SHP77 treated with DMSO at 0.1 percent for 48 hours (cell line): Measurements from ENCODE around the gene CPAMD8.
"Not testable (repeated sequence)": the region's sequence is repeated elsewhere in the genome, so short reads cannot be mapped to it uniquely, and the experiment has no call there.

Experiments used
- DNase-seq: peaks from one replicate; lab custom pipeline; 2025; lab: John Stamatoyannopoulos, UW

The CPAMD8 gene

GRCh38 chr19:16998635-16999194 lies 27.9 kb downstream of the CPAMD8 start:
- DNase-seq = no peak

- not testable (repeated sequence) for DNase-seq
Observed at GRCh38 chr19:16996838-16997490, 29.6 kb downstream of the CPAMD8 start.

GRCh38 chr19:16988661-16989060 lies 37.9 kb downstream of the CPAMD8 start:
- no peak for DNase-seq

GRCh38 chr19:16985403-16985802 lies 41.2 kb downstream of the CPAMD8 start:
- DNase-seq = no peak

GRCh38 chr19:16982586-16982985 lies 44.0 kb downstream of the CPAMD8 start:
- not testable (repeated sequence) for DNase-seq

GRCh38 chr19:16978839-16979802 lies 47.5 kb downstream of the CPAMD8 start:
- DNase-seq = no peak

GRCh38 chr19:16978156-16978555 lies 48.5 kb downstream of the CPAMD8 start:
- DNase-seq = no peak

- DNase-seq = no peak
Observed at GRCh38 chr19:16977306-16977705, 49.3 kb downstream of the CPAMD8 start.

- DNase-seq = no peak
Observed at GRCh38 chr19:16976446-16976845, 50.2 kb downstream of the CPAMD8 start.

- no peak for DNase-seq
Observed at GRCh38 chr19:16970821-16971220, 55.8 kb downstream of the CPAMD8 start.

GRCh38 chr19:16969135-16969534 lies 57.5 kb downstream of the CPAMD8 start:
- no peak for DNase-seq

- DNase-seq = not testable (repeated sequence)
Observed at GRCh38 chr19:16960996-16961822, 65.4 kb downstream of the CPAMD8 start.

GRCh38 chr19:16958277-16958676 lies 68.3 kb downstream of the CPAMD8 start:
- not testable (repeated sequence) for DNase-seq

GRCh38 chr19:16957855-16958254 lies 68.8 kb downstream of the CPAMD8 start:
- DNase-seq = no peak

GRCh38 chr19:16957151-16957701 lies 69.4 kb downstream of the CPAMD8 start:
- no peak for DNase-seq

- no peak for DNase-seq
Observed at GRCh38 chr19:16955161-16955560, 71.4 kb downstream of the CPAMD8 start.

- no peak for DNase-seq
Observed at GRCh38 chr19:16952046-16952445, 74.6 kb downstream of the CPAMD8 start.

GRCh38 chr19:16951529-16951928 lies 75.1 kb downstream of the CPAMD8 start:
- no peak for DNase-seq

- DNase-seq = no peak
Observed at GRCh38 chr19:16949496-16950023, 77.0 kb downstream of the CPAMD8 start.

GRCh38 chr19:16946951-16947940 lies 79.4 kb downstream of the CPAMD8 start:
- DNase-seq = no peak
